Measurements from ENCODE around the gene CNGB1. TPM values are rescaled to one million over a fixed set of nuclear protein-coding genes. Genes with fewer than 3 reads are reported as not detected.

Gene CNGB1
- total and polyA plus RNA-seq, 2 donors from 2014 or later: not detected

GRCh38 chr16:57893559-57894389 is 77.2 kb downstream of the CNGB1 start:
- intact Hi-C loops (cut with DNase I): no loop called here
- no peaks in the 10 kb centered on the region for H3K9me3 ChIP-seq (ENCODE audit: control insufficient read depth in 2 of 3, insufficient read depth in 1 of 3, low read length in 3 of 3)
- DNase-seq: peak in 1 of 5 donors; percentile 41
- no peak overlapping the region for H3K4me3 ChIP-seq (ENCODE audit: low read length in 3 of 3)
- H3K9ac ChIP-seq (ENCODE audit: low read length in 3 of 3): no peak overlapping the region
- FAIRE-seq: no peak
- no peak for TF ChIP-seq CTCF (IDR thresholded peaks at IDR 0.05; ENCODE audit: borderline replicate concordance, extremely low read depth, insufficient read depth)
- H3K27me3 ChIP-seq (ENCODE audit: control insufficient read depth, insufficient read depth, low read length): no peaks in the 10 kb centered on the region
- H3K27ac ChIP-seq (ENCODE audit: low read depth in 2 of 2, low read length in 2 of 2): peak overlapping the region in 1 of 2 donors; percentile 20
- no peaks in the 10 kb centered on the region for H3K36me3 ChIP-seq (ENCODE audit: control insufficient read depth in 2 of 3, insufficient read depth in 3 of 3, low read length in 3 of 3)
- H3K4me1 ChIP-seq (ENCODE audit: control insufficient read depth in 2 of 3, insufficient read depth in 2 of 3, low read depth in 1 of 3, low read length in 3 of 3): peaks cover 0 to 3% (median 0%) of the 10 kb centered on the region in 3 donors

- H3K36me3 ChIP-seq (ENCODE audit: control insufficient read depth in 2 of 3, insufficient read depth in 3 of 3, low read length in 3 of 3): no peaks in the 10 kb centered on the region
- intact Hi-C loops (cut with DNase I): no loop called here
- no peak overlapping the region for H3K27ac ChIP-seq (ENCODE audit: low read depth in 2 of 2, low read length in 2 of 2)
- H3K9me3 ChIP-seq (ENCODE audit: control insufficient read depth in 2 of 3, insufficient read depth in 1 of 3, low read length in 3 of 3): no peaks in the 10 kb centered on the region
- H3K4me1 ChIP-seq (ENCODE audit: control insufficient read depth in 2 of 3, insufficient read depth in 2 of 3, low read depth in 1 of 3, low read length in 3 of 3): peaks cover 0 to 3% (median 0%) of the 10 kb centered on the region in 3 donors
- TF ChIP-seq CTCF (IDR thresholded peaks at IDR 0.05; ENCODE audit: borderline replicate concordance, extremely low read depth, insufficient read depth): no peak
- H3K27me3 ChIP-seq (ENCODE audit: control insufficient read depth, insufficient read depth, low read length): no peaks in the 10 kb centered on the region
- no peak overlapping the region for H3K9ac ChIP-seq (ENCODE audit: low read length in 3 of 3)
- H3K4me3 ChIP-seq (ENCODE audit: low read length in 3 of 3): no peak overlapping the region
- FAIRE-seq: no peak
- DNase-seq: no peak
Measured at GRCh38 chr16:57893217-57893558, 77.7 kb downstream of the CNGB1 start.

GRCh38 chr16:57892447-57893096 is 78.4 kb downstream of the CNGB1 start:
- peaks cover 0 to 3% (median 0%) of the 10 kb centered on the region in 3 donors for H3K4me1 ChIP-seq (ENCODE audit: control insufficient read depth in 2 of 3, insufficient read depth in 2 of 3, low read depth in 1 of 3, low read length in 3 of 3)
- FAIRE-seq (no peak), DNase-seq (no peak)
- H3K27me3 ChIP-seq (ENCODE audit: control insufficient read depth, insufficient read depth, low read length): no peaks in the 10 kb centered on the region
- H3K4me3 ChIP-seq (ENCODE audit: low read length in 3 of 3): no peak overlapping the region
- no peaks in the 10 kb centered on the region for H3K9me3 ChIP-seq (ENCODE audit: control insufficient read depth in 2 of 3, insufficient read depth in 1 of 3, low read length in 3 of 3)
- no peak overlapping the region for H3K27ac ChIP-seq (ENCODE audit: low read depth in 2 of 2, low read length in 2 of 2)
- intact Hi-C loops (cut with DNase I): no loop called here
- H3K9ac ChIP-seq (ENCODE audit: low read length in 3 of 3): no peak overlapping the region
- no peak for TF ChIP-seq CTCF (IDR thresholded peaks at IDR 0.05; ENCODE audit: borderline replicate concordance, extremely low read depth, insufficient read depth)
- H3K36me3 ChIP-seq (ENCODE audit: control insufficient read depth in 2 of 3, insufficient read depth in 3 of 3, low read length in 3 of 3): no peaks in the 10 kb centered on the region
